ENCODE data around the gene ADAMTS20. TPM values are rescaled to one million over a fixed set of nuclear protein-coding genes. Genes with fewer than 3 reads are reported as not detected.
A peak's percentile ranks its signal among the peaks of the same experiment; 100 is the strongest.
"Not testable (repeated sequence)": the region's sequence is repeated elsewhere in the genome, so short reads cannot be mapped to it uniquely, and the experiment has no call there.

ADAMTS20 gene
- total RNA-seq (2014; rRNA removed; shearing (Covaris generic)): not detected in 2 replicates

- DNase-seq (ENCODE audit: low spot score): no peak
Measured at GRCh38 chr12:43551971-43552559, at the start of gene ADAMTS20. Gene ADAMTS20, minus strand, starts transcription at chr12:43552203. Its CDS starts 282 bp downstream, at chr12:43551921.

GRCh38 chr12:43599708-43600107 lies 47.7 kb upstream of the ADAMTS20 start:
- no peak for DNase-seq (ENCODE audit: low spot score)

GRCh38 chr12:43599066-43599465 lies 47.1 kb upstream of the ADAMTS20 start:
- DNase-seq (ENCODE audit: low spot score): no peak

- no peak for DNase-seq (ENCODE audit: low spot score)
Measured at GRCh38 chr12:43590307-43590706, 38.3 kb upstream of the ADAMTS20 start.

GRCh38 chr12:43586646-43587245 lies 34.7 kb upstream of the ADAMTS20 start:
- DNase-seq (ENCODE audit: low spot score): no peak

GRCh38 chr12:43585676-43586075 lies 33.7 kb upstream of the ADAMTS20 start:
- DNase-seq (ENCODE audit: low spot score): no peak

- DNase-seq (ENCODE audit: low spot score): no peak
Measured at GRCh38 chr12:43580601-43581000, 28.6 kb upstream of the ADAMTS20 start.

GRCh38 chr12:43579206-43579605 lies 27.2 kb upstream of the ADAMTS20 start:
- DNase-seq (ENCODE audit: low spot score): no peak

GRCh38 chr12:43578782-43579181 lies 26.8 kb upstream of the ADAMTS20 start:
- no peak for DNase-seq (ENCODE audit: low spot score)

GRCh38 chr12:43577381-43577780 lies 25.4 kb upstream of the ADAMTS20 start:
- no peak for DNase-seq (ENCODE audit: low spot score)

GRCh38 chr12:43576162-43576561 lies 24.2 kb upstream of the ADAMTS20 start:
- DNase-seq (ENCODE audit: low spot score): no peak

- no peak for DNase-seq (ENCODE audit: low spot score)
Measured at GRCh38 chr12:43571885-43572284, 19.9 kb upstream of the ADAMTS20 start.

GRCh38 chr12:43556057-43556456 lies 4.1 kb upstream of the ADAMTS20 start:
- no peak for DNase-seq (ENCODE audit: low spot score)

- DNase-seq (ENCODE audit: low spot score): no peak
Measured at GRCh38 chr12:43551279-43551970, 578 bp downstream of the ADAMTS20 start.

GRCh38 chr12:43550831-43551271 lies 1.2 kb downstream of the ADAMTS20 start:
- no peak for DNase-seq (ENCODE audit: low spot score)

- no peak for DNase-seq (ENCODE audit: low spot score)
Measured at GRCh38 chr12:43544703-43545102, 7.3 kb downstream of the ADAMTS20 start.

- no peak for DNase-seq (ENCODE audit: low spot score)
Measured at GRCh38 chr12:43540470-43540869, 11.5 kb downstream of the ADAMTS20 start.

GRCh38 chr12:43537675-43538074 lies 14.3 kb downstream of the ADAMTS20 start:
- DNase-seq (ENCODE audit: low spot score): not testable (repeated sequence)

GRCh38 chr12:43516045-43516444 lies 36.0 kb downstream of the ADAMTS20 start:
- DNase-seq (ENCODE audit: low spot score): no peak

GRCh38 chr12:43501703-43502102 lies 50.3 kb downstream of the ADAMTS20 start:
- peak; percentile 41 for DNase-seq (ENCODE audit: low spot score)

GRCh38 chr12:43493261-43493797 lies 58.7 kb downstream of the ADAMTS20 start:
- DNase-seq (ENCODE audit: low spot score): no peak

GRCh38 chr12:43482311-43483085 lies 69.5 kb downstream of the ADAMTS20 start:
- no peak for DNase-seq (ENCODE audit: low spot score)
